ENCODE measurements around the gene TPD52L1. TPM values are rescaled to one million over a fixed set of nuclear protein-coding genes. Genes with fewer than 3 reads are reported as not detected.

TPD52L1 gene
- total RNA-seq, 2 donors from 2014 or later, result 24.9 to 39.1 TPM

- H3K27ac ChIP-seq (ENCODE audit: low read depth, low read length), result no peak overlapping the region
- H3K4me3 Mint-ChIP-seq, result no peak overlapping the region
- H3K27me3 Mint-ChIP-seq (ENCODE audit: insufficient read depth), result no peaks in the 10 kb centered on the region
- peaks cover 21% of the 10 kb centered on the region for H3K9me3 ChIP-seq (ENCODE audit: control insufficient read depth, low read length)
- DNase-seq, result no peak
- peaks cover 55% of the 10 kb centered on the region for H3K9me3 Mint-ChIP-seq
- peaks cover 36% of the 10 kb centered on the region for H3K36me3 ChIP-seq (ENCODE audit: control insufficient read depth, insufficient read depth, low read length)
- no peaks in the 10 kb centered on the region for H3K4me1 ChIP-seq (ENCODE audit: control insufficient read depth, insufficient read depth, low read length)
- H3K4me3 ChIP-seq (ENCODE audit: low read length), result no peak overlapping the region
- no peak overlapping the region for H3K9ac ChIP-seq (ENCODE audit: extremely low read depth, low read length, poor library complexity, severe bottlenecking)
- WGBS, 2 experiments (ENCODE audit: insufficient coverage in 1 of 2, insufficient read length in 1 of 2), result 89 to 95% methylated on average over 1 of the region's 1 CpG
- no peak overlapping the region for H3K27ac Mint-ChIP-seq
- H3K36me3 Mint-ChIP-seq (ENCODE audit: low read depth), result peaks cover 91% of the 10 kb centered on the region
- no peak for TF ChIP-seq CTCF (conservative IDR thresholded peaks at IDR 0.05)
- no peaks in the 10 kb centered on the region for H3K4me1 Mint-ChIP-seq
- no peaks in the 10 kb centered on the region for H3K27me3 ChIP-seq (ENCODE audit: control insufficient read depth, insufficient read depth, low read length, poor library complexity, severe bottlenecking)
Observed at GRCh38 chr6:125285353-125285752, 131.8 kb downstream of the TPD52L1 start.

GRCh38 chr6:125285936-125286335 is 132.4 kb downstream of the TPD52L1 start:
- WGBS, 2 experiments (ENCODE audit: insufficient coverage in 1 of 2, insufficient read length in 1 of 2), result 100% methylated on average over 1 of the region's 1 CpG; no CpG with 5 or more reads in 1 of the 2 experiments
- Histone ChIP-seq H3K4me3 (ENCODE audit: low read length) (no peak overlapping the region), H3K4me1 (ENCODE audit: control insufficient read depth, insufficient read depth, low read length) (no peaks in the 10 kb centered on the region), H3K9me3 (ENCODE audit: control insufficient read depth, low read length) (peaks cover 21% of the 10 kb centered on the region), H3K9ac (ENCODE audit: extremely low read depth, low read length, poor library complexity, severe bottlenecking) (no peak overlapping the region), H3K27me3 (ENCODE audit: control insufficient read depth, insufficient read depth, low read length, poor library complexity, severe bottlenecking) (no peaks in the 10 kb centered on the region), H3K27ac (ENCODE audit: low read depth, low read length) (no peak overlapping the region), H3K36me3 (ENCODE audit: control insufficient read depth, insufficient read depth, low read length) (peaks cover 38% of the 10 kb centered on the region)
- no peaks in the 10 kb centered on the region for H3K27me3 Mint-ChIP-seq (ENCODE audit: insufficient read depth)
- peaks cover 51% of the 10 kb centered on the region for H3K9me3 Mint-ChIP-seq
- H3K4me1 Mint-ChIP-seq, result no peaks in the 10 kb centered on the region
- H3K4me3 Mint-ChIP-seq, result no peak overlapping the region
- H3K27ac Mint-ChIP-seq, result no peak overlapping the region
- DNase-seq, result no peak
- TF ChIP-seq CTCF (conservative IDR thresholded peaks at IDR 0.05), result no peak
- H3K36me3 Mint-ChIP-seq (ENCODE audit: low read depth), result peaks cover 91% of the 10 kb centered on the region

GRCh38 chr6:125287718-125288117 is 134.1 kb downstream of the TPD52L1 start:
- Mint-ChIP-seq H3K36me3 (ENCODE audit: low read depth) (peaks cover 84% of the 10 kb centered on the region), H3K9me3 (peaks cover 35% of the 10 kb centered on the region), H3K4me3 (no peak overlapping the region), H3K27me3 (ENCODE audit: insufficient read depth) (no peaks in the 10 kb centered on the region), H3K4me1 (no peaks in the 10 kb centered on the region), H3K27ac (no peak overlapping the region)
- Histone ChIP-seq H3K36me3 (ENCODE audit: control insufficient read depth, insufficient read depth, low read length) (peaks cover 44% of the 10 kb centered on the region), H3K9me3 (ENCODE audit: control insufficient read depth, low read length) (peaks cover 14% of the 10 kb centered on the region), H3K27me3 (ENCODE audit: control insufficient read depth, insufficient read depth, low read length, poor library complexity, severe bottlenecking) (no peaks in the 10 kb centered on the region), H3K27ac (ENCODE audit: low read depth, low read length) (no peak overlapping the region), H3K4me3 (ENCODE audit: low read length) (no peak overlapping the region), H3K4me1 (ENCODE audit: control insufficient read depth, insufficient read depth, low read length) (no peaks in the 10 kb centered on the region), H3K9ac (ENCODE audit: extremely low read depth, low read length, poor library complexity, severe bottlenecking) (no peak overlapping the region)
- no peak for TF ChIP-seq CTCF (conservative IDR thresholded peaks at IDR 0.05)
- 95 to 100% methylated on average over 5 to 9 of the region's 9 CpGs for WGBS, 2 experiments (ENCODE audit: insufficient coverage in 1 of 2, insufficient read length in 1 of 2)
- DNase-seq, result no peak
